MM.1S (cell line): Measurements from ENCODE around the gene LRIG2.

ENCODE experiments used
- CTCF ChIP-seq: fragments of 300-600 bp; sonication (generic); IDR thresholded peaks from 2 replicates; pipeline ENCODE4 v1.5.1; 2016; ENCODE audit warnings: antibody characterized with exemption, low read length, mixed read lengths
- EZH2 ChIP-seq: fragments of 300-600 bp; sonication (generic); optimal IDR thresholded peaks from 2 replicates; pipeline ENCODE3; 2017; ENCODE audit warnings: low read depth, mild to moderate bottlenecking, antibody characterized with exemption, low read length, mixed read lengths
- EZH2phosphoT487 ChIP-seq: fragments of 300-600 bp; sonication (generic); IDR thresholded peaks from 2 replicates; pipeline ENCODE4 v1.6.1; 2018; ENCODE audit warnings: antibody characterized with exemption, low read length

GRCh38 chr1:113133038-113133437 is 60.0 kb downstream of the LRIG2 start:
- TF ChIP-seq CTCF: no peak
- no peak for TF ChIP-seq EZH2
- no peak for TF ChIP-seq EZH2phosphoT487
